ENCODE measurements around the gene RRP7A.
"Not testable (repeated sequence)": the region's sequence is repeated elsewhere in the genome, so short reads cannot be mapped to it uniquely, and the experiment has no call there.

The RRP7A gene

GRCh38 chr22:42533638-42533977, 14.0 kb upstream of the RRP7A start:
- Histone ChIP-seq H3K4me1 (ENCODE audit: control insufficient read depth in 1 of 2, insufficient read depth in 2 of 2, low read length in 2 of 2) (no peaks in the 10 kb centered on the region), H3K9me3 (ENCODE audit: control insufficient read depth in 1 of 2, low read length in 2 of 2) (no peaks in the 10 kb centered on the region), H3K27ac (ENCODE audit: low read length) (no peak overlapping the region), H3K4me3 (ENCODE audit: low read depth in 1 of 2, low read length in 2 of 2) (no peak overlapping the region), H3K36me3 (ENCODE audit: control insufficient read depth in 1 of 2, insufficient read depth in 2 of 2, low read length in 2 of 2) (no peaks in the 10 kb centered on the region), H3K27me3 (ENCODE audit: low read depth, low read length) (no peaks in the 10 kb centered on the region)

- H3K36me3 ChIP-seq (ENCODE audit: control insufficient read depth in 1 of 2, insufficient read depth in 2 of 2, low read length in 2 of 2); H3K9me3 ChIP-seq (ENCODE audit: control insufficient read depth in 1 of 2, low read length in 2 of 2); H3K27ac ChIP-seq (ENCODE audit: low read length); H3K4me3 ChIP-seq (ENCODE audit: low read depth in 1 of 2, low read length in 2 of 2); H3K4me1 ChIP-seq (ENCODE audit: control insufficient read depth in 1 of 2, insufficient read depth in 2 of 2, low read length in 2 of 2); H3K27me3 ChIP-seq (ENCODE audit: low read depth, low read length): not testable (repeated sequence)
Observed at GRCh38 chr22:42531401-42532084, 11.9 kb upstream of the RRP7A start.

- not testable (repeated sequence) for H3K4me3 ChIP-seq (ENCODE audit: low read depth in 1 of 2, low read length in 2 of 2); H3K4me1 ChIP-seq (ENCODE audit: control insufficient read depth in 1 of 2, insufficient read depth in 2 of 2, low read length in 2 of 2); H3K9me3 ChIP-seq (ENCODE audit: control insufficient read depth in 1 of 2, low read length in 2 of 2); H3K36me3 ChIP-seq (ENCODE audit: control insufficient read depth in 1 of 2, insufficient read depth in 2 of 2, low read length in 2 of 2); H3K27me3 ChIP-seq (ENCODE audit: low read depth, low read length); H3K27ac ChIP-seq (ENCODE audit: low read length)
Observed at GRCh38 chr22:42529435-42529834, 9.8 kb upstream of the RRP7A start.

GRCh38 chr22:42528591-42529307, 9.2 kb upstream of the RRP7A start:
- no peak overlapping the region for H3K27ac ChIP-seq (ENCODE audit: low read length)
- no peaks in the 10 kb centered on the region for H3K9me3 ChIP-seq (ENCODE audit: control insufficient read depth in 1 of 2, low read length in 2 of 2)
- H3K4me3 ChIP-seq (ENCODE audit: low read depth in 1 of 2, low read length in 2 of 2), result no peak overlapping the region
- H3K36me3 ChIP-seq (ENCODE audit: control insufficient read depth in 1 of 2, insufficient read depth in 2 of 2, low read length in 2 of 2), result no peaks in the 10 kb centered on the region
- no peaks in the 10 kb centered on the region for H3K27me3 ChIP-seq (ENCODE audit: low read depth, low read length)
- H3K4me1 ChIP-seq (ENCODE audit: control insufficient read depth in 1 of 2, insufficient read depth in 2 of 2, low read length in 2 of 2), result no peaks in the 10 kb centered on the region

GRCh38 chr22:42522546-42522945, 3.0 kb upstream of the RRP7A start:
- H3K27ac ChIP-seq (ENCODE audit: low read length), result no peak overlapping the region
- no peaks in the 10 kb centered on the region for H3K27me3 ChIP-seq (ENCODE audit: low read depth, low read length)
- H3K4me1 ChIP-seq (ENCODE audit: control insufficient read depth in 1 of 2, insufficient read depth in 2 of 2, low read length in 2 of 2), result peaks cover 0 to 6% of the 10 kb centered on the region in 2 donors
- no peaks in the 10 kb centered on the region for H3K9me3 ChIP-seq (ENCODE audit: control insufficient read depth in 1 of 2, low read length in 2 of 2)
- H3K36me3 ChIP-seq (ENCODE audit: control insufficient read depth in 1 of 2, insufficient read depth in 2 of 2, low read length in 2 of 2), result no peaks in the 10 kb centered on the region
- H3K4me3 ChIP-seq (ENCODE audit: low read depth in 1 of 2, low read length in 2 of 2), result no peak overlapping the region

- Histone ChIP-seq H3K27me3 (ENCODE audit: low read depth, low read length) (no peaks in the 10 kb centered on the region), H3K27ac (ENCODE audit: low read length) (no peak overlapping the region), H3K36me3 (ENCODE audit: control insufficient read depth in 1 of 2, insufficient read depth in 2 of 2, low read length in 2 of 2) (peaks cover 0 to 6% of the 10 kb centered on the region in 2 donors), H3K4me3 (ENCODE audit: low read depth in 1 of 2, low read length in 2 of 2) (no peak overlapping the region), H3K4me1 (ENCODE audit: control insufficient read depth in 1 of 2, insufficient read depth in 2 of 2, low read length in 2 of 2) (peaks cover 0 to 6% of the 10 kb centered on the region in 2 donors), H3K9me3 (ENCODE audit: control insufficient read depth in 1 of 2, low read length in 2 of 2) (no peaks in the 10 kb centered on the region)
Observed at GRCh38 chr22:42521228-42521546, 1.6 kb upstream of the RRP7A start.

- not testable (repeated sequence) for H3K4me1 ChIP-seq (ENCODE audit: control insufficient read depth in 1 of 2, insufficient read depth in 2 of 2, low read length in 2 of 2); H3K27me3 ChIP-seq (ENCODE audit: low read depth, low read length); H3K27ac ChIP-seq (ENCODE audit: low read length); H3K9me3 ChIP-seq (ENCODE audit: control insufficient read depth in 1 of 2, low read length in 2 of 2)
- H3K36me3 ChIP-seq (ENCODE audit: control insufficient read depth in 1 of 2, insufficient read depth in 2 of 2, low read length in 2 of 2), result peaks cover 0 to 17% of the 10 kb centered on the region in 2 donors
- peak overlapping the region; percentile 33 to 83 for H3K4me3 ChIP-seq (ENCODE audit: low read depth in 1 of 2, low read length in 2 of 2)
Observed at GRCh38 chr22:42518638-42519524, 715 bp downstream of the RRP7A start.

- H3K36me3 ChIP-seq (ENCODE audit: control insufficient read depth in 1 of 2, insufficient read depth in 2 of 2, low read length in 2 of 2), result peaks cover 0 to 21% of the 10 kb centered on the region in 2 donors
- not testable (repeated sequence) for H3K27ac ChIP-seq (ENCODE audit: low read length); H3K9me3 ChIP-seq (ENCODE audit: control insufficient read depth in 1 of 2, low read length in 2 of 2); H3K4me3 ChIP-seq (ENCODE audit: low read depth in 1 of 2, low read length in 2 of 2); H3K27me3 ChIP-seq (ENCODE audit: low read depth, low read length)
- peaks cover 0 to 11% of the 10 kb centered on the region in 2 donors for H3K4me1 ChIP-seq (ENCODE audit: control insufficient read depth in 1 of 2, insufficient read depth in 2 of 2, low read length in 2 of 2)
Observed at GRCh38 chr22:42517103-42517502, 2.5 kb downstream of the RRP7A start.

- no peaks in the 10 kb centered on the region for H3K9me3 ChIP-seq (ENCODE audit: control insufficient read depth in 1 of 2, low read length in 2 of 2)
- H3K4me1 ChIP-seq (ENCODE audit: control insufficient read depth in 1 of 2, insufficient read depth in 2 of 2, low read length in 2 of 2), result peaks cover 0 to 11% of the 10 kb centered on the region in 2 donors
- no peaks in the 10 kb centered on the region for H3K27me3 ChIP-seq (ENCODE audit: low read depth, low read length)
- H3K27ac ChIP-seq (ENCODE audit: low read length), result no peak overlapping the region
- H3K36me3 ChIP-seq (ENCODE audit: control insufficient read depth in 1 of 2, insufficient read depth in 2 of 2, low read length in 2 of 2), result peaks cover under 1 to 21% of the 10 kb centered on the region in 2 donors
- H3K4me3 ChIP-seq (ENCODE audit: low read depth in 1 of 2, low read length in 2 of 2), result no peak overlapping the region
Observed at GRCh38 chr22:42515896-42516295, 3.7 kb downstream of the RRP7A start.

- not testable (repeated sequence) for H3K27ac ChIP-seq (ENCODE audit: low read length)
Observed at GRCh38 chr22:42515304-42515703, 4.3 kb downstream of the RRP7A start.

GRCh38 chr22:42514331-42514730, 5.3 kb downstream of the RRP7A start:
- peaks cover 5 to 21% of the 10 kb centered on the region in 2 donors for H3K36me3 ChIP-seq (ENCODE audit: control insufficient read depth in 1 of 2, insufficient read depth in 2 of 2, low read length in 2 of 2)
- not testable (repeated sequence) for H3K27ac ChIP-seq (ENCODE audit: low read length); H3K27me3 ChIP-seq (ENCODE audit: low read depth, low read length); H3K9me3 ChIP-seq (ENCODE audit: control insufficient read depth in 1 of 2, low read length in 2 of 2); H3K4me3 ChIP-seq (ENCODE audit: low read depth in 1 of 2, low read length in 2 of 2)
- H3K4me1 ChIP-seq (ENCODE audit: control insufficient read depth in 1 of 2, insufficient read depth in 2 of 2, low read length in 2 of 2), result peaks cover 0 to 11% of the 10 kb centered on the region in 2 donors

More at GRCh38 chr22:42515304-42515703, 4.3 kb downstream of the RRP7A start:
- H3K9me3 ChIP-seq (ENCODE audit: control insufficient read depth in 1 of 2, low read length in 2 of 2); H3K27me3 ChIP-seq (ENCODE audit: low read depth, low read length); H3K4me3 ChIP-seq (ENCODE audit: low read depth in 1 of 2, low read length in 2 of 2): not testable (repeated sequence)
- Histone ChIP-seq H3K4me1 (ENCODE audit: control insufficient read depth in 1 of 2, insufficient read depth in 2 of 2, low read length in 2 of 2) (peaks cover 0 to 11% of the 10 kb centered on the region in 2 donors), H3K36me3 (ENCODE audit: control insufficient read depth in 1 of 2, insufficient read depth in 2 of 2, low read length in 2 of 2) (peaks cover 5 to 21% of the 10 kb centered on the region in 2 donors)

All from muscle layer of duodenum (tissue), 2 donors.